ENCODE data around the gene IKZF4.

GRCh38 chr12:56029166-56029519 is 8.3 kb downstream of the IKZF4 start:
- TF ChIP-seq JUN (IDR thresholded peaks at IDR 0.05; ENCODE audit: low read depth, low read length): no peak
- no peak for TF ChIP-seq POLR2AphosphoS5 (IDR thresholded peaks at IDR 0.05; ENCODE audit: low read depth, low read length)
- TF ChIP-seq, protein P1, sequence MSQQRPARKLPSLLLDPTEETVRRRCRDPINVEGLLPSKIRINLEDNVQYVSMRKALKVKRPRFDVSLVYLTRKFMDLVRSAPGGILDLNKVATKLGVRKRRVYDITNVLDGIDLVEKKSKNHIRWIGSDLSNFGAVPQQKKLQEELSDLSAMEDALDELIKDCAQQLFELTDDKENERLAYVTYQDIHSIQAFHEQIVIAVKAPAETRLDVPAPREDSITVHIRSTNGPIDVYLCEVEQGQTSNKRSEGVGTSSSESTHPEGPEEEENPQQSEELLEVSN (IDR thresholded peaks at IDR 0.05): no peak
- no peak for TF ChIP-seq POLR2A (IDR thresholded peaks at IDR 0.05; ENCODE audit: control extremely low read depth in 1 of 2, low read depth in 2 of 2, low read length in 2 of 2)
- TF ChIP-seq SIN3A (conservative IDR thresholded peaks at IDR 0.05 in 1 of 2, IDR thresholded peaks at IDR 0.05 in 1 of 2; ENCODE audit: low read depth in 1 of 2, low read length in 2 of 2): no peak
- TF ChIP-seq, protein P2, sequence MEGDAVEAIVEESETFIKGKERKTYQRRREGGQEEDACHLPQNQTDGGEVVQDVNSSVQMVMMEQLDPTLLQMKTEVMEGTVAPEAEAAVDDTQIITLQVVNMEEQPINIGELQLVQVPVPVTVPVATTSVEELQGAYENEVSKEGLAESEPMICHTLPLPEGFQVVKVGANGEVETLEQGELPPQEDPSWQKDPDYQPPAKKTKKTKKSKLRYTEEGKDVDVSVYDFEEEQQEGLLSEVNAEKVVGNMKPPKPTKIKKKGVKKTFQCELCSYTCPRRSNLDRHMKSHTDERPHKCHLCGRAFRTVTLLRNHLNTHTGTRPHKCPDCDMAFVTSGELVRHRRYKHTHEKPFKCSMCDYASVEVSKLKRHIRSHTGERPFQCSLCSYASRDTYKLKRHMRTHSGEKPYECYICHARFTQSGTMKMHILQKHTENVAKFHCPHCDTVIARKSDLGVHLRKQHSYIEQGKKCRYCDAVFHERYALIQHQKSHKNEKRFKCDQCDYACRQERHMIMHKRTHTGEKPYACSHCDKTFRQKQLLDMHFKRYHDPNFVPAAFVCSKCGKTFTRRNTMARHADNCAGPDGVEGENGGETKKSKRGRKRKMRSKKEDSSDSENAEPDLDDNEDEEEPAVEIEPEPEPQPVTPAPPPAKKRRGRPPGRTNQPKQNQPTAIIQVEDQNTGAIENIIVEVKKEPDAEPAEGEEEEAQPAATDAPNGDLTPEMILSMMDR (IDR thresholded peaks at IDR 0.05; ENCODE audit: control extremely low read depth in 1 of 3, insufficient read depth in 1 of 3, low read depth in 1 of 3, low read length in 3 of 3): no peak
- TF ChIP-seq EZH2 (IDR thresholded peaks at IDR 0.05; ENCODE audit: low read depth, low read length, severe bottlenecking): no peak
- TF ChIP-seq TEAD4 (IDR thresholded peaks at IDR 0.05; ENCODE audit: low read depth, low read length): no peak

Data from H1 (cell line).